ENCODE data around the gene HSD17B11.
A peak's percentile ranks its signal among the peaks of the same experiment; 100 is the strongest.
"Not testable (repeated sequence)": the region's sequence is repeated elsewhere in the genome, so short reads cannot be mapped to it uniquely, and the experiment has no call there.

HSD17B11 gene

DNA sequence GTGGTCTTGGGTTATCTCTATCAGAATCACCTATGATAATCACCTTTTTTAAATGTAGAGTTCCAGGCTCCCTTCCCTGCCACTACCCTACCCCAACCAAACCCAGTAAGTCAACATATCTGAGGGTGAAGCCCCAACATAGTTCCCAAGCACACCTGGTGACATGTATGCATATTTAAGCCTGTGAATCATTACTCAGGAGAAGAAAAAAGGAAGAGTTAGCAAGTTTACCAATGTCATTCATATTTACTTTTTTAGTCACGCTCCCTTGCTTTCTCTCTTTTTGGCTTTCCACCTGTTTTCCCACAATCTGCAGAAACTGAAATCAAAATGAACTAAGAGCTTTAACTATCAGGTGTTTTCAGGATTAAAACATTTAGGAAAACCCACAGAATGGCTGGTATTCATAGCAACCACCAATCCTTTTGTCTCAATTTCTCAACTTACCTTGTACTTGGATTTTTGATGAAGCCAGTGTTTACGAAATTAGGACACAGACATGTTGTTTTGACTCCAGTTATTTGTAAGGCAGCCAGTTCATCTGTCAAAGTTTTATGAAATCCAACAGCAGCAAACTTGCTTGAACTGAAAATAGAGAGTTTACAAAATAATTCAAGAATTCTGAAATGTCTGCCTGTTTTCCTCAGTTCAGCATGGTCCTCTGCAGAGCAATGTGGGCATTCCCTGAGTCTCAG, 34.0 kb downstream of the HSD17B11 start:
- no peak for DNase-seq (ENCODE audit: low read depth)

DNA sequence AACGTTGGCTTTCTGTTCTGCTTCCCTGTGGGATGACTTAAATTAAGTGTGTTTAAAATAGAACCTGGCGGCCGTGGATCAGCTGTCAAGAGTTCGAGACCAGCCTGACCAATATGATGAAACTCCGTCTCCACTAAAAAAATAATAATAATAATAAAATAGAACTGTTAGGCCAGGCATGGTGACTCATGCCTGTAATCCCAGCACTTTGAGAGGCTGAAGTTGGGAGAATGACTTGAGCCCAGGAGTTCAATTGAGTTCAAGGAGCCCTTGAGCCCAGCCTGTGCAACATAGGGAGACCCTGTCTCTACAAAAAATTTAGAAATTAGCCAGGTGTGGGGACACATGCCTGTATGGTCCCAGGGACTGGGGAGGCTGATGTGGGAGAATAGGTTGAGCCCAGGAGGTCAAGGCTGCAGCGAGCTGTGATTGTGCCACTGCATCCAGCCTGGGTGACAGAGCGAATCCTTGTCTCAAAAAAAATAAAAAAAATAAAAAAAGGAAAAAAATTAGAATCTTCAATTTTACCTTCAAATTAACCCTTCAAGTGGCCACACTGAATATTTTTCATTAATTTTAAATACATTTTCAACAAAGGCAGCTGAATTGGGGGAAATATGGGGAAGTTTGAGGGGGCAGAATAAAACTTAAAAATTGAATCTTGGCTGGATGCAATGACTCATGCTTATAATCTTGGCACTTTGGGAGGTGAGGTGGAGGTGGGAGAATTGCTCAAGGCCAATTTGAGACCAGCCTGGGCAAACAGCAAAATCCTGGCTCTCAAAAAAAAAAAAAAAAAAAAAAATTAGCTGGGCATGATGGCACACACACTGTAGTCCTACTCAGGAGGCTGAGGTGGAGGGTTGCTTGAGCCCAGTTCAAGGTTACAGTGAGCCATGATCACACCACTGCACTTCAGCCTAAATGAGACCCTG, 36.6 kb downstream of the HSD17B11 start:
- DNase-seq (ENCODE audit: low read depth) = peak; percentile 39

DNA sequence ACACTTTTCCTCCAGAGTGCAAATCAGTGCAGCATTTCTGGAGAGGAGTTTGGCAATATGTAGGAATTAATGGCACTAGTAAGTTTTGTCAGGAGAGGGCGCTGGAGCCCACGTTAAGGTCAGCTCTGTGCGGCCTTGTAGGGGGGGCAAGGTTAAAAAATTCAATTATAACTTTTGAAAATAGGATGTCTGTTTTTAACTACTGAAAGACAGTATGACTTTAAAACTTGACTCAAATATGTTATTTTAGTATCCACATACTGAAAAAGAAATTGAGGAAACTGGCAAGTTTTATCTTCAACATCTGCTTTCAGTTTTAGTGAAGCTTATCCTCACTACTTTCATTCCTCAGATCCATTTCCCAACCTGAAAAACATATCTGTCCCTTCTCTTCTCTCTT, 37.4 kb downstream of the HSD17B11 start:
- DNase-seq (ENCODE audit: low read depth) = peak; percentile 65

DNA sequence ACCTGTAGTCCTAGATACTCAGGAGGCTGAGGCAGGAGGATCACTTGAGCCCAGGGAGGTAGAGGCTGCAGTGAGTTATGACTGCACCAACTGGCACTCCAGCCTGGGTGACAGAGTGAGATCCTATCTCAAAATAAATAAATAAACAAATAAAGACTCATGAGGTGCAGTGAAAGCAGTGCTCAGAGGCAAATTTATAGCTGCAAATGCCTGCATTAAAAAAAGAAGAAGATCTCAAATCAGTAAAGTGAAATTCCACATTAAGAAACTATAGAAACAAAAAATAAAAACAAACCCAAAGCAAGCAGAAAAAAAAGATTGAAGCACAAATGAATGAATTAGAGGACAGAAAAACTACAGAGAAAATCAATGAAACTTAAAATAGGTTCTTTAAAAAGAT, 45.8 kb downstream of the HSD17B11 start:
- DNase-seq (ENCODE audit: low read depth) = no peak

DNA sequence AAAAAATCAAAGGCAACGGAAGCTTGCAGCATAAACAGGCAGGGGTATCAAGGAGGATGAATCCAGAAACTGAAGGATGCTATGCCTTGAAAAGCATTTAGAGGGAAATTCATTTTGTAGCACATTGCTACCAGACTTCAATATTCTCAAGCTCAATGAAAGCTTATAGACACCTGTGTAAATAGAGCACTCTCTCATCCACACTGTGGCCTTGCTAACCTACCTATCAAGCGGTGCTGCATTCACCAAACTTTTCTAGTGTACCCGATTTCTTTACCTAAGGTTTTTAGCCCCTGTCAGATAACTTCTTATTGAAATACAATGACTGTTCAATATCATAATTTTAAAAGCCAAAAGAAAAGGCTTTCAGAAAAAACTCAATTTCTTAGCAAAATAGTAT, 48.1 kb downstream of the HSD17B11 start:
- no peak for DNase-seq (ENCODE audit: low read depth)

DNA sequence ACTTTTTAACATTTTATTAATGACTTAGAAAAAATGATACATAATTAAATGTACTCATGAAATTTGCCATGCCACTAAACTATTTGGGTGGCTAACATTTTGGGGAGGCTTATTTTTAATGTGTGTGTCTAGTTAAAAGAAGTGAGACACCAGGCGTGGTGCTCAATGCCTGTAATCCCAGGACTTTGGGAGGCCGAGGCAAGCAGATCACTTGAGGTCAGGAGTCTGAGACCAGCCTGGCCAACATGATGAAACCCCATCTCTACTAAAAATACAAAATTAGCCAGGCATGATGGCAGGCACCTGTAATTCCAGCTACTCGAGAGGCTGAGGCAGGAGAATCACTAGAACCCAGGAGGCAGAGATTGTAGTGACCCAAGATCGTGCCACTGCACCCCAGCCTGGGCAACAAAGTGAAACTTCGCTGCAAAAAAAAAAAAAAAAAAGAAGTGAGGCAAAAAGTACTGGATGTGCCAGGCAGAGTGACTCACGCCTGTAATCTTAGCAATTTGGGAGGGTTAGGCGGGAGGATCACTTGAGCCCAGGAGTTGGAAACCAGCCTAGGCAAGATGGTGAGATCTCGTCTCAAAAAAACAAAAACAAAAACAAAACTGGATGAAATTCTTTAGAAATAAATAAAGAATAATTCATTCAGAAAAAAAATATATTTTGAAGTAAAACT, 48.9 kb downstream of the HSD17B11 start:
- peak; percentile 77 for DNase-seq (ENCODE audit: low read depth)

DNA sequence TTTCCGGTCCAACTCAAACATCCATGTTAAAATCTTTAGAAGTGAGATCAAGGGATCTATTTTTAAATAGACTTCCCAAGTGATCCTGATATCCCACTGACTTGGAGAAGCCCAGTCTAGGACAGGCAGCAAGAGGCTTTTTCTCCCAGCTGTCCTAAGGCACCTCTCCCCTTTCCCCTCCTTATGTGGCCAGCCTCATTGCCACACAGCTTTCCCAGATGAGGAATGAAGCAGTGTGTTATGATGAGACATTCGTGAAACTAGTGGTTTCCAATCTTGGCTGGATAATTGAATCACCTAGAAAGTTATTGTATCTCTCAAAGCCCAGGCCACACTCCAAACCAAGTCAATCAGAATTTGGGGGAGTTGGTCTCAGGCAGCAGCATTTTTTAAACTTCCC, 51.5 kb downstream of the HSD17B11 start:
- DNase-seq (ENCODE audit: low read depth) = peak; percentile 40

DNA sequence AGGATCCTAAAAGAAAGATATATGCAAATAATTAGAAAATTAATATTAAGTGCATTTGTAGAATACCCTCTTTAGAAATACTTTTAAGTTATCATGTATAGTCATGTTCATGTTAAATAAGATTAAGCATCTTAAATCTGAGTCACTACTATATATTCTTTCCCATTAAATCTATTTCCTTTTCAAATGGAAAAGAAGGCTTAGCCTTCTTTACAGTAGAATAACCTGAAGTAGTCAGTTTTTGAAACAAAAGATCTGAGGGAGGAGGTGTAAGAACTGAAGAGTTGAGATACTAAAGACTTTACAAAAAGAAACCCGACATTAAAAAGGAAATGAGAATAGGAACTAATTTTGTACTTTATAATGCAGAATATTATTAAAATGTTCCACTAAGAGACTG, 53.6 kb downstream of the HSD17B11 start:
- DNase-seq (ENCODE audit: low read depth) = no peak

DNA sequence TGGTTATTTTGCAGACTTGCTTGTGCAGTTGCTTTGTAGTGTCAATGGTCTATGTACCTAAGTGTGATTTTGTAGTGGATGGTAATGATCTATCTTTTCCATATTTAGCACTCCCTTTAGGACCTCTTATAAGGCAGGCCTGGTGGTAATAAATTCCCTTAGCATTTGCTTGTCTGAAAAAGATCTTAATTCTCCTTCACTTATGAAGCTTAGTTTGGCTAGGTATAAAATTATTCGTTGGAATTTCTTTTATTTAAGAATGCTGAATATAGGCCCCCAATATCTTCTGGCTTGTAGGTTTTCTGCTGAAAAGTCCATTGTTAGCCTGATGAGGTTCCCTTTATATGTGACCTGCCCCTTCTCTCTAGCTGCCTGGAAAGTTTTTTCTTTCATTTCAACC, 57.7 kb downstream of the HSD17B11 start:
- no peak for DNase-seq (ENCODE audit: low read depth)

DNA sequence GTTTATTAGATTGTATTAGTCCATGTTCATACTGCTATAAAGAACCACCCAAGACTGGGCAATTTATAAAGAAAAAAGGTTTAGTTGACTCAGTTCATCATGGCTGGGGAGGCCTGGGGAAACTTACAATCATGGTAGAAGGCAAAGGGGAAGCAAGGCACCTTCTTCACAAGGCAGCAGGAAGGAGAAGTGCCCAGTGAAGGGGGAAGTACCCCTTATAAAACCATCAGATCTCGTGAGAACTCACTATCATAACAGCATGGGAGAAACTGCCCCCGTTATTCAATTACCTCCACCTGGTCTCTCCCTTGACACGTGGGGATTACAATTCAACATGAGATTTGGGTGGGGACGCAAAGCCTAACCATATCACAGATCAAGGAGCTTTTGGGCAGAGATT, 60.2 kb downstream of the HSD17B11 start:
- no peak for DNase-seq (ENCODE audit: low read depth)

DNA sequence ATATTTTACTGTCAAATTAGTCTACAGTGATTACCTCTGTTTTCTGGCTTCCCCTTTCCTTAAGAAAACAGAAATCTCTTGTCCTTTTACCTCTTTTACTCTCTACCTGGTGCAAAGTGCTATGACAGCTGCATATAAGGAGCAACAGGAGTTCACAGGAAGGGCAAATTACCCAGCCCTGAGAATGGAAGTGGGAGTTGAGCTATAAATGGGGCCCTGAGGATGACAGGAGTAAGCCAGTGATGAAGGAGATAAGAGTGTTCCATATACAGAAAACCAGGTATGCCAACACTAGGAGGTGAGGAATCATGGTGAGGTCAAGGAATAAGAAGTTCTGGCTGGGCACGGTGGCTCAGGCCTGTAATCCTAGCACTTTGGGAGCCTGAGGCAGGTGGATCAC, 63.9 kb downstream of the HSD17B11 start:
- no peak for DNase-seq (ENCODE audit: low read depth)

DNA sequence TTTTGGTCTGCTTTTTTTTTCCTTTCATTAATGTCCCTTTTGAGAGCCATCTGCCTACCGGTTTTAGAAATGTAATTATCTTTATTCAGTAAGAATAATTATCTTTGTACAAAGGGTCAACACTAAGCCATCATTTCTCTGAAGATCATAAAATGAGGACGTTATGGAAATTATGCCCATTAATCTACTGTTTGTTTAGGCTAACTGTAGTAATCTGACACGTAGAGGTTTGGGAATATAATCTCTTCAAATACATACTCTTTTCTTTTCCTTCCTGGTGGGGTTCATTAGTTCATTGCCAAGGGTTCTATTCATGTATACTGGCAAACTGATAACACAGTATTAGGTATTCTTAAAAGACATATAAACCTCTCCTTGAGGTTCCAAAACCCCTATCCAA, 64.5 kb downstream of the HSD17B11 start:
- DNase-seq (ENCODE audit: low read depth) = no peak

DNA sequence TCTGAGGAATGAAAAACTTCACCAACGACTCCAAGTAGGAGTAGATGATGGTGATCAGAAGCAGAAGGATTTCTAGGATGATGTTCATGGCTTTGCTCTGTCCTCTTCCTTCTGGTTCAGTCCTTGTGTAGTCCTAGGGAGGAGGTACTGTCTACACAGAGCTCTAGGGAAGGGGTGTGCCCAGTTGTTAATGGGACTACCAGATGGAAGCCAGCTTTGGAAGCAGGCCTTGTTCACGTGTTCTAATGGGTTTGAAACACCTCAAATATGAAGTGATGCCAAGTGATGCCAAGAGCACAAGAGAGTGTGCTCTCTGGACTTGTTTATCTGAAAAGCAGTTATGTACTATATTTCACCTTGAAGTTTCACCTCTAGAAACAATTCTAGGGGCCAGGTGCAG, 68.2 kb downstream of the HSD17B11 start, which contains the start of gene HSD17B13:
HSD17B13 (minus strand) TSS at position 129 of the 400 bp plus-strand sequence; CDS start at position 88, 41 bp downstream.
- DNase-seq (ENCODE audit: low read depth) = no peak

DNA sequence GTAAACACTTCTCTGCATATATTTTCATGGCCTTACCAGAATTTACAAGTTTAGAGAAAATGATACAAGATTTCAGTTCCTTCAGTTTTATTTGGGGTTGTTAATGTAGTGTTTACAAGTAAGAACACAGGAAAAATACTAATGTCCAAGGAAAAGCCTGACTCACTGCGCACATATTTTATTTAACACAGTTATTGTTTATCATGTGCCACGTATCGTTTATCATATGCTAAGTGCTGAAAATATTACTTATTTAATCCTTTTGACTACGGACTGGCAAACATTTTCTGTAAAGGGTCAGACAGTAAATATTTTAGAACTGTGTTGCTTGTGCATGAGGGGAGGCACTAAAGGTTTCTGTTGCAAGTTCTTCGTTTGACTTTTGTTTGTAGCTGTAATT, 69.1 kb downstream of the HSD17B11 start:
- peak; percentile 6 for DNase-seq (ENCODE audit: low read depth)

DNA sequence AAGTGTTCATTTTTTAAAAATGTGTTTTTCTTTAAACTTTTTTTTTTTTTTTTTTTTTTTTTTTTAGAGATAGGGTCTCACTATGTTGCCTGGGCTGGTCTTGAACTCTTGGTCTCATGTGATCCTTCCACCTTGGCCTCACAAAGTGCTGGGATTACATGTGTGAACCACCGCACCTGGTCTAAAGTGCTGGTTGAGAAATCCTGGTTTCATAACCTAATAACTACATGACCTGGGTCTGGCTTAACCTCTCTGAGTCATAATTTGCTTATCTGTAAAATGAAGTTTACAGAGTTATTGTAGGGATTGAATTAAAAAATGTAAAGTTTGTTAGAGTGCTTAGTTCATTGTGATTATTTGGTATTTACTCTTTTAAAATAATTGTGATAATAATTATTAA, 73.5 kb downstream of the HSD17B11 start:
- DNase-seq (ENCODE audit: low read depth) = no peak

DNA sequence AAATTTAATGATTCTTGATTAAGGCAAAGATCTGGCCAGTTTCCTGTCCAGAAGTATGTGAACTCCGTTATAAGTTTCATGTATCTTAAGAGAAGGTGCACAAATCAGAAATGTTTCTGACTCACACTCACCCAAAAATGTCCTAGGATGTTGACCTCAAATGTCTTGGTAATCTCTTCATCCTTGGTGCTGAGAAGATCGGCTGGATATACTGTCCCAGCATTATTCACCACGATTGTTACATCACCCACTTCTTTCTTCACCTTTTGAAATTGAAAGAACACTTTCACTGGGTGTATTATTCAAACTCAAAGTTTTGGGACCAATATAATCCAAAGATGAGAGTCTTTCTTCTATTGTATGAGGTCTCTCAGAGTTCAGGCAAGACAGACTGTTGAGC, 74.0 kb downstream of the HSD17B11 start:
- DNase-seq (ENCODE audit: low read depth) = no peak

DNA sequence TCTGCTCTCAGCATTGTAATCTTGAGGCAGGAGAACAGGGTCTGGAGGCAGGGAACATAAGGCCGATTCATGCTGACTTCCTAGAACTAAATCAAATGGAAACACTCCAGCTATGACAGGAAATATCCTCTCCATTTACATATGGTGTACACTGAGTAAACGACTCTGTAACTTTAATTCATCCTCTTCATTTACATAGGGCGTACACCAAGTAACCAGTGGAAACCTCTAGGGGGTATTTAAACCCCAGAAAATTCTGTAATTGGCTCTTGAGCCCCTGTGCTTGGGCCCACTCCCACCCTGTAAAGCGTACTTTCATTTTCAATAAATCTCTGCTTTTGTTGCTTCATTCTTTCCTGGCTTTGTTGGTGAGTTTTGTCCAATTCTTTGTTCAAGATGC, 76.0 kb downstream of the HSD17B11 start:
- DNase-seq (ENCODE audit: low read depth) = not testable (repeated sequence)

DNA sequence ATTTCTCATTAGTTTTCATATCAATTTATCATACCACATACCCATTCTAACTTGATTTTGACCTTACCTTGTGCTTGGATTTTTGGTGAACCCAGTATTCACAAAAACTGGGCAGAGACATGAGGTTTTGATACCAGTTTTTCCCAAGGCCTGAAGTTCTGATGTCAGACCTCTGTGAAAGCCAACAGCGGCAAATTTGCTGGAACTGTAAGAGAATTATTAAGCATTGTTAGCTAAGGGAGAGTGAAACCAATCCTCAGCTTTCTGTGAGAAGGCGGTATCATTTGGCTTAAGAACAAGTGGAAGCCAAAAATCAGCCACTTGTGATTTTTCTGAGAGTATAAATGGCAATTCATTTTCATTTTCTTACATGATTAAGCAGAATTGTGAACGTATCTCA, 77.2 kb downstream of the HSD17B11 start:
- no peak for DNase-seq (ENCODE audit: low read depth)

DNA sequence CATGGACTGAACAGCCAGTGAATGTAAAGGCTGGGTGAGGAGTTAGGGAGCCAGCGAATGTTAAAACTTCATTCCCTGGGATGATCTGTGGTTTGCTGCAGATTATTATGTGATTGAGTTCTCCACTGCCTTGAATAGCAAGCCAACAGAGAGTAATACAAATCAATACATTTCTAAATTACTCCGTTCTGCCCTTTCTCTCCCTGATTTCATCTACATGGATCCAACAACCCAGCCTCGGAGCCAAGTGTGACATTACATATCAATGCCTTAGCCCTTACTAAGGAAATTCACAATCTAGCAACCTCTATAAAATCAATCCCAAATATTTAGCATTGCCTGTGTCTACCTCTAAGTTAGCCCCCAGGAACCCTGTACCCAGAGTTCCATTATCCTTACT, 79.3 kb downstream of the HSD17B11 start:
- DNase-seq (ENCODE audit: low read depth) = no peak

DNA sequence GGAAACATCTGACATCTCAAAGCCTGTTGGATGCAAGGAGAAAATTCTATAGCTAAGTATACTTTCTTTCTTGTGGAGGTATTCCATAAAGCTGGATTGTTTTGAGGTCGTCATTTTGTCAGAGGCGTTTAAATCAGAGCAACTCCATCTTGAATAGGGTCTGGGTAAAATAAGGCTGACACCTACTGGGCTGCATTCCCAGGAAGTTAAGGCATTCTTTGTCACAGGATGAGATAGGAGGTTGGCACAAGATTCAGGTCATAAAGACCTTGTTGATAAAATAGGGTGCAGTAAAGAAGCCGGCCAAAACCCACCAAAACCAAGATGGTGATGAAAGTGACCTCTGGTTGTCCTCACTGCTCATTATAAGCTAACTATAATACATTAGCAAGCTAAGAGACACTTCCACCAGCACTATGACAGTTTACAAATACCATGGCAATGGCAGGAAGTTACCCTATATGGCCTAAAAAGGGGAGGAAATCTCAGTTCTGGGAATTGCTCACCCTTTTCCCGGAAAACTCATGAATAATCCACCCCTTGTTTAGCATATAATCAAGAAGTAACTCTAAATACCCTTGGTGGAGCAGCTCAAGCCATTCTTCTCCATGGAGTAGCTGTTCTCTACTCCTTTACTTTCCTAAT, 80.2 kb downstream of the HSD17B11 start:
- no peak for DNase-seq (ENCODE audit: low read depth)

DNA sequence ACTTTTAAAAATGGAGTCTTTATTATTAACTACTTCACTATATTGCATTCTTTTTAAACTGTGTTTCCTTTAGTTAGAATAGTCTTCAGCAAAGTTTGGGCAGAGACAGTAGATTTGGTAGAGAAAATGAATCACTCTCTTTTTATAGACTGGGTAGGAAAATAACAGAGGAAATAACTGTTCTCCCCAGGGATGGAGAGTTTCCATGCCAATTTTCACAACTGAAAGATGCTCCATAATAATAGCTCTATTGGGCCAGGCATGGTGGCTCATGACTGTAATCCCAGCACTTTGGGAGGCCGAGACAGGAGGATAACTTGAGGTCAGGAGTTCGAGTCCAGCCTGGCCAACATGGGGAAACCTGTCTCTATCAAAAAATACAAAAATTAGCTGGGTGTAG, 81.4 kb downstream of the HSD17B11 start:
- peak; percentile 59 for DNase-seq (ENCODE audit: low read depth)

DNA sequence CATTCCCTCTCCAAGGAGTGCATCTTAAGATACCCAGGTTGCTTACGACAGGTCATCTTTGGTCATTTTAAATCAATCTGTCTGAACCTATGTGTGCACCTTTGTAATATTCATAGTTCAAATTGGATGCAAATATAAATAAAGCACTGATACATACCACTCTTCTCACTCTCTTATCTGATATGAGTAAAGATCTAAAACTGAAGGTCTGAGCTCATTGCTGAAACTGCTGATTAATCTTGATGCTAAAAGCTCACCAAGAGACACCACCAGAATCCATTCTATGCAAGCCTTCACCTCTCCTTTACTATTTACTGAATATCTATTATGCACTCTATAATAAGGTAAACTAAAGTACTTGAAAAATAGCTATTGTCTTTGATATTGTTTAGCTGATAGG, 84.9 kb downstream of the HSD17B11 start:
- DNase-seq (ENCODE audit: low read depth) = no peak

Measured in fibroblast of gingiva (primary cell).